HCT116 (cell line): Measurements from ENCODE around the gene SPATS2L. TPM values are rescaled to one million over a fixed set of nuclear protein-coding genes. Genes with fewer than 3 reads are reported as not detected.
A peak's percentile ranks its signal among the peaks of the same experiment; 100 is the strongest.

ENCODE experiments used
- ATAC-seq: fragments of 200-7000 bp; cut with Tn5 transposase; 2 replicates; pipeline ENCODE4 v1.9.1; 2020; ENCODE audit warnings: mild to moderate bottlenecking, moderate library complexity
- BruUV-seq: library from RNA; stranded (reverse); fragments of 400-500 nt; replicated peaks from 2 replicates; lab custom pipeline; 2021; lab: Mats Ljungman, UMichigan
- CTCF ChIA-PET: fragments of 300-600 bp; sonication (Branson Sonifier 250); formaldehyde crosslinking; loops from one replicate; lab custom pipeline; 2021; ENCODE audit warnings: antibody characterized with exemption; lab: Charles Lee
- POLR2A ChIA-PET: fragments of 300-600, 350-600 bp; sonication (Branson Sonifier 250); formaldehyde crosslinking; loops from one replicate; lab custom pipeline; 2021; ENCODE audit warnings: antibody characterized with exemption; lab: Charles Lee
- RAD21 ChIA-PET, 2 experiments: fragments of 300-600 bp; sonication (Branson Sonifier 250); formaldehyde crosslinking; loops; one replicate each; lab custom pipeline; 2023; ENCODE audit warnings: low total read pairs in 2 of 2; ENCODE audit not compliant: uncharacterized antibody in 2 of 2, unreplicated experiment in 2 of 2, low non-redundant PET in 1 of 2; lab: Charles Lee
- DNase-seq: peaks from one replicate; pipeline ENCODE4 v3.0.0-alpha.2; 2010; ENCODE audit warnings: low read depth, low spot score
- H2AFZ ChIP-seq: fragments of 200-600 bp; shearing (Covaris generic), sonication (generic); 2 replicates; pipeline ENCODE4 v1.6.1; 2017; ENCODE audit warnings: low read depth, mixed run types, mixed read lengths, antibody characterized with exemption, low read length; ENCODE audit not compliant: poor library complexity, severe bottlenecking
- H3K27ac ChIP-seq: 2 replicates; pipeline ENCODE4 v1.5.1; 2012; ENCODE audit warnings: low read depth, low read length
- H3K27me3 ChIP-seq: fragments of 200-600 bp; sonication (generic); 2 replicates; pipeline ENCODE4 v1.6.1; 2016; ENCODE audit warnings: mixed run types, low read length, mixed read lengths; ENCODE audit not compliant: insufficient read depth
- H3K36me3 ChIP-seq, 2 experiments: fragments of 200-500 bp in 1 of 2; fragments of 200-600 bp in 1 of 2; sonication (Bioruptor generic) in 1 of 2; sonication (generic) in 1 of 2; 2 replicates each; pipeline versions ENCODE4 v1.5.1 to v1.6.1; 2014 to 2016; ENCODE audit warnings: low read length in 2 of 2, inconsistent platforms in 1 of 2, mixed read lengths in 1 of 2, mixed run types in 1 of 2; ENCODE audit not compliant: insufficient read depth in 2 of 2, control insufficient read depth in 1 of 2
- H3K4me1 ChIP-seq, 2 experiments: fragments of 200-600 bp in 1 of 2; sonication (generic) in 1 of 2; 2 replicates each; pipeline versions ENCODE4 v1.5.1 to v1.6.1; 2012 to 2017; ENCODE audit warnings: low read length in 2 of 2, inconsistent platforms in 1 of 2, mild to moderate bottlenecking in 1 of 2, mixed read lengths in 1 of 2, mixed run types in 1 of 2, moderate library complexity in 1 of 2; ENCODE audit not compliant: insufficient read depth in 2 of 2, control insufficient read depth in 1 of 2
- H3K4me2 ChIP-seq: fragments of 200-600 bp; sonication (generic); 2 replicates; pipeline ENCODE4 v1.6.1; 2017; ENCODE audit warnings: mixed run types, low read length, mixed read lengths
- H3K4me3 ChIP-seq, 2 experiments: fragments of 200-600 bp in 1 of 2; sonication (generic) in 1 of 2; replicated peaks in 1 of 2; 2 replicates each; pipeline ENCODE4 v1.5.1; 2011 to 2016; ENCODE audit warnings: low read length in 2 of 2, control low read depth in 1 of 2, low read depth in 1 of 2, mild to moderate bottlenecking in 1 of 2, mixed read lengths in 1 of 2, mixed run types in 1 of 2
- H3K79me2 ChIP-seq: fragments of 200-600 bp; sonication (generic); 2 replicates; pipeline ENCODE4 v1.6.1; 2017; ENCODE audit warnings: mild to moderate bottlenecking, mixed run types, low read length, moderate library complexity, mixed read lengths; ENCODE audit not compliant: insufficient read depth
- H3K9ac ChIP-seq: fragments of 200-600 bp; sonication (generic); 2 replicates; pipeline ENCODE4 v1.6.1; 2016; ENCODE audit warnings: low read length, mixed read lengths
- H3K9me2 ChIP-seq: fragments of 200-600 bp; sonication (generic), shearing (Covaris generic); 2 replicates; pipeline ENCODE4 v1.6.1; 2017; ENCODE audit warnings: mixed run types, mild to moderate bottlenecking, moderate library complexity; ENCODE audit not compliant: insufficient read depth
- H3K9me3 ChIP-seq, 2 experiments: fragments of 200-500 bp in 1 of 2; fragments of 200-600 bp in 1 of 2; sonication (Bioruptor generic) in 1 of 2; sonication (generic) in 1 of 2; 2 replicates each; pipeline ENCODE4 v1.6.1; 2014 to 2017; ENCODE audit warnings: low read length in 2 of 2, mixed read lengths in 2 of 2, inconsistent platforms in 1 of 2, low read depth in 1 of 2, mild to moderate bottlenecking in 1 of 2, mixed run types in 1 of 2, moderate library complexity in 1 of 2; ENCODE audit not compliant: control insufficient read depth in 1 of 2, insufficient read depth in 1 of 2
- H4K20me1 ChIP-seq: fragments of 200-600 bp; sonication (generic), shearing (Covaris generic); 2 replicates; pipeline ENCODE4 v1.6.1; 2017; ENCODE audit warnings: mixed run types, mild to moderate bottlenecking, moderate library complexity; ENCODE audit not compliant: insufficient read depth
- ELF1 ChIP-seq: IDR thresholded peaks from 2 replicates; pipeline ENCODE4 v1.6.1; 2012; ENCODE audit warnings: low read depth, borderline replicate concordance
- EZH2 ChIP-seq: fragments of 200-600 bp; sonication (generic); IDR thresholded peaks from 2 replicates; pipeline ENCODE4 v1.6.1; 2017; ENCODE audit warnings: antibody characterized with exemption, mixed run types
- RAD21 ChIP-seq: IDR thresholded peaks from 2 replicates; pipeline ENCODE4 v1.6.1; 2012; ENCODE audit warnings: low read depth, mild to moderate bottlenecking
- SP1 ChIP-seq: IDR thresholded peaks from 2 replicates; pipeline ENCODE4 v1.6.1; 2012; ENCODE audit warnings: low read depth
- SRF ChIP-seq: IDR thresholded peaks from 2 replicates; pipeline ENCODE4 v1.6.1; 2012; ENCODE audit warnings: low read depth
- YY1 ChIP-seq: IDR thresholded peaks from 2 replicates; pipeline ENCODE4 v1.6.1; 2011; ENCODE audit warnings: low read length, low read depth, moderate library complexity, mild to moderate bottlenecking; ENCODE audit not compliant: insufficient replicate concordance; ENCODE audit errors: extremely low read depth
- intact Hi-C: fragments of 100-400 bp; cut with micrococcal nuclease; formaldehyde crosslinking; loops from 2 replicates; pipeline ENCODE4 v1.10.0; 2022
- total RNA-seq: library from RNA; stranded (reverse); gene quantifications from one replicate; pipeline ENCODE4 v1.2.1, GENCODE V29; 2021; ENCODE audit not compliant: unreplicated experiment
- TF ChIP-seq, protein P1 (sequence below): IDR thresholded peaks from 2 replicates; pipeline ENCODE4 v1.6.1; 2012

SPATS2L gene
- total RNA-seq, 1 experiment from 2014 or later: 87.1 TPM

DNA sequence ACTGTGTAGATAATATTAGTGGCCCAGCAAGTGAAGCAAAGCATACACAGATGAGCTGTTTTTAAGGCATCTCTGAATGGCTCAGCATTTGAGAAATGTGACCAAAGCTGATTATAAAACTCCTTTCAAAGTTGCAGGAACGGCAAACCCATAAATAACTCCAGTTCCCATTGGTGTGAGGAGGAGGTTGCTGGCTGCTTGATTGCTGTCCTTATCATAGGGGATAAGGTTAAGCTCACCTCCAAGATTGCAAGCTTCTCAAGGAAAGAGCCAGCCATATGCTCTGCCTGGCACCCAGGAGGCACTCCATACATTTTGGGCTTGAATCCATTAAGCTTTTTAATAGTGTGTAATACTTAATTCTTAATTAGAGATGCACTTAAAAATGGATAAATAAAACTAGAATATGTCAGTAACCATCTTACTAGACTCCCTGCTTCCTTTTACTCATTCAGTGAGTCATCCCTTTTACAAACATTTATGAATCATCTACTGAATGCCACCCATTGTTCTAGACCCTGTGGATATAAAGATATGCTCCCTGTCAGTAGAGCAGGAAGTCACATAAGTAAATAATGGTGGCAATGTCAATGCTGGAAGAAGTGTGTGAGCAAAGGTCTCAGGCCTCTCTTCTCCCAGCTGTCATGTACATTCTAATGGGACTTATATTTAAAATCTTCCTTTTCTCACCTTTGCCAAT lies 99.3 kb downstream of the SPATS2L start (continued):
- peak; percentile 81 for TF ChIP-seq SRF
- no peak for TF ChIP-seq EZH2
- peak; percentile 52; the same call in 1 of the 2 replicates for TF ChIP-seq ELF1
- TF ChIP-seq, protein P1, sequence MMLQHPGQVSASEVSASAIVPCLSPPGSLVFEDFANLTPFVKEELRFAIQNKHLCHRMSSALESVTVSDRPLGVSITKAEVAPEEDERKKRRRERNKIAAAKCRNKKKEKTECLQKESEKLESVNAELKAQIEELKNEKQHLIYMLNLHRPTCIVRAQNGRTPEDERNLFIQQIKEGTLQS: peak; percentile 86

DNA sequence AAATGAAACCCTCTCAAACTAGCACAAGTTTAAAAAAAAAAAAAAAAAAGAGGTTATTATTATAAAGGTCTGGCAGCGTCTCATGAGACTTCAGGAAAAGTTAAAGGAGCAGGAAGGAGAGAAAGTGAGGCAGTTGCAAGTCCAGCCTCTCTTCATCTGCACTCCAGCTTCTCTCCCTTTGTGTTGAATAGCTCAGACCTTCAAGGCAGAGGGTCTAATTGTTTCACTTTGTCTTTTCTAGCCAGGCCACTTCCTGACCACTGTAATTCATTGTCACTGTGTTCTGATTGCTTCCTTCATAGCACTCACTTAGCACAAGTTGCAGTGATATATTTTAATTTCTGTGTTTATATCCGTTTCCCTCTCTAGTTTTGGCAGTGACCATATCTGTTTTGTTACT lies 99.9 kb downstream of the SPATS2L start:
- no peak for TF ChIP-seq SP1
- TF ChIP-seq, protein P1: no peak
- no peak for TF ChIP-seq YY1
- no peak for TF ChIP-seq RAD21
- H3K9me2 ChIP-seq: no peaks in the 10 kb centered on the region
- TSS peak; percentile 85 for BruUV-seq
- no peak for ATAC-seq
- H3K79me2 ChIP-seq: peaks cover 31% of the 10 kb centered on the region
- peak overlapping the region; percentile 76 for H3K4me2 ChIP-seq
- CTCF ChIA-PET: no interaction called here
- POLR2A ChIA-PET: interaction anchor here (0.7 to 1.9 kb wide), 4 partner anchors 11 to 1339 kb away, joined by 3 to 6 read pairs (median 4); partner anchors contain the start of gene SPATS2L
- H3K36me3 ChIP-seq: no peaks in the 10 kb centered on the region
- no peaks in the 10 kb centered on the region for H4K20me1 ChIP-seq
- H3K9ac ChIP-seq: peak overlapping the region; percentile 57
- intact Hi-C loops: loop anchor here (2.0 kb wide), 1 partner anchor 104 kb away; no protein-coding TSS in a partner anchor
- no peak overlapping the region for H2AFZ ChIP-seq
- no peak for DNase-seq
- peak overlapping the region; percentile 93 for H3K27ac ChIP-seq
- no peaks in the 10 kb centered on the region for H3K9me3 ChIP-seq
- RAD21 ChIA-PET: interaction anchor here in 1 of 2 experiments (1.6 kb wide), 1 partner anchor 105 kb away, joined by 4 read pairs; no protein-coding TSS in a partner anchor
- H3K4me1 ChIP-seq: peaks cover 70 to 94% of the 10 kb centered on the region in 2 experiments
- peak overlapping the region in 1 of 2 experiments; percentile 42; a peak in 1 of 4 replicates for H3K4me3 ChIP-seq
- H3K27me3 ChIP-seq: no peaks in the 10 kb centered on the region
